A549 treated with CORT108297 at 1 μM for 4 hours (cell line): Measurements from ENCODE around the gene WDR91. TPM values are rescaled to one million over a fixed set of nuclear protein-coding genes. Genes with fewer than 3 reads are reported as not detected.

Source experiments
- total RNA-seq: library from RNA; stranded (reverse); fragments of 200-300 nt; extraction: Qiagen RNA extraction; gene quantifications from 5 replicates; pipeline ENCODE4 v1.2.3, GENCODE V29; 2022

The WDR91 gene
- total RNA-seq, result 6.3 to 7.6 TPM (median 7.0 TPM) in 5 replicates

GRCh38 chr7:135211179-135211945 is at the start of gene WDR91:
Gene WDR91, minus strand, starts transcription at chr7:135211526. Its CDS starts 24 bp downstream, at chr7:135211502.

GRCh38 chr7:135233570-135233969 is 22.2 kb upstream of the WDR91 start, which contains the start of gene STRA8:
Gene STRA8, plus strand, starts transcription at chr7:135233838. Its CDS starts 6,687 bp downstream, at chr7:135240525.

DNA sequence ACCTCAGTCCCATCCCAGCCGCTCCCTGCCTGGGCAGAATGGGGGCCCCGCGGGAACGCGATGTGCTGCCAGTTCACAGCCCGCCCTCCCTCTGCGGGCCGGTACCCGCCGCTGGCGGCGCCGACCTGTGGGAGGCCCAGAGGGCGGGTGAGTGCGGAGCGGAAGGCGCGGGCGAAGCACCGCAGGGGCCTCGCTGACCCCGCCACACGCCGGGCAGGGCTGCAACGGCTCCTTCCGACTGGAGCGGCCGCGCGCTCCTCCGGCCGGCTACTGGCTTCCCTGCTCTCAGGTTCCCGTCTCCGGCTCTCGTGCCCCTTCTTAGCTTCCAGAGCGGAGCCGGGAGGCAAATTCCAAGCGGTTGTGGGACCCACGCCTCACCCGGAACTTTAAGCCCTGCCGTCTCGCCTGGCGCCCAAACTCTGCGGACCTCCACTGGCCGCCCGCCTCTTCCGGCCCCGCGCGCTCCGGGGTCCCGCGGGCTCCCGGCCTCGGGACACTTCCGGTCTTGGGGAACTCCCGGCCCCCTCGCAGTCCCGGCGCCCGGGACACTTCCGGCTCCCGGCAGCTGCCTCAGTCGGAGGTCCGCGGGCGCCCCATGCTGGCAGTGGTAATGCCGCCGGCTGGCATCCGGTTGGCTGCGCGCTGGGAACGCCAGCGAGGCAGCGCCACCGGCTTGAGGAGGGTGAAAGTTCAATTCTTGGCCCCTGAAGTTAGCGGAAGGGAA is 40.9 kb downstream of the WDR91 start, which contains the start of gene CYREN:
Gene CYREN, minus strand, starts transcription at position 434 of the 724 bp plus-strand sequence. CDS start 1,785 bp downstream, outside the sequence.

GRCh38 chr7:135147899-135148721 is 63.2 kb downstream of the WDR91 start, which contains the start of gene TMEM140:
Gene TMEM140, plus strand, starts transcription at chr7:135148072. Its CDS starts 16,370 bp downstream, at chr7:135164442.

Other genes starting within 250 kb of the WDR91 start
- 0.93 to 1.1 TPM (median 1.0 TPM) in 5 replicates for gene AGBL3, start 225.0 kb downstream of the WDR91 start, total RNA-seq
- gene TMEM140, start 63.5 kb downstream of the WDR91 start, total RNA-seq, result 0.98 to 1.8 TPM (median 1.1 TPM) in 5 replicates
- 63.3 to 80.8 TPM (median 73.5 TPM) in 5 replicates for gene CYREN, start 40.8 kb downstream of the WDR91 start, total RNA-seq
- gene STRA8, start 22.3 kb upstream of the WDR91 start, total RNA-seq, result not detected in 5 replicates